ENCODE results near the gene MRPL57.

DNA sequence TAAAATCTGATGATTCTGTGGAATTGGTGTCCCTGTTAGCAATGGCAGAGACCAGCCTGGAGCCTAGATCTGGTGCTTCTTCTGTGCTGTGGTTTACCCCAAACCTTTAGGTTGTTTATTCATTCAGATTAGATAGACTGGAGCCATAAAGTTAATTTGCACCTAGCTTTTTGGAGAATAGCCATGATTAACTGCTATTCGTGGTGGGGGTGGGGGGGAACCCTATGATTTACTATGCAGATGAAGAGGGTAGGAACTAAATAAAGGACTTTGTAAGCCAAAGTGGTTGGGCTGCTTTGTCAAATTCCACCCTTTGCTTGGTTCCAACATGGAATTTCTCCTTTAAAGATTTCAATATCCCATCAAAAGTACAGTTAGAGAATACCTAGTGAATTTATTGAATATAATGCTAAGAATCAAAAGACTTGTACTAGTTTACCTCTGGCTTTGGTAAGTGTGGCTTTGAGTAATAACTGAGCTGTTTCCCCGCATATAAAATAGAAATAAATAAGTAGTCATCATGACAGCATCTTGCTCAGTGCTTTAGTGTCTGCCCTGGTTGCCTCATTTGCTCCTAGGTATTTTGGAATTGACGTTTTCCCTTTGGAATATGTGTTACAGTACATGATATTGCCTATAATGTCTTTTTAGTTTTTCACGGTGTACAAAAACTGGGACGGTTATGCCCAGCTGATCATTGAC lies 27.8 kb upstream of the MRPL57 start:
- TF ChIP-seq, protein P1, sequence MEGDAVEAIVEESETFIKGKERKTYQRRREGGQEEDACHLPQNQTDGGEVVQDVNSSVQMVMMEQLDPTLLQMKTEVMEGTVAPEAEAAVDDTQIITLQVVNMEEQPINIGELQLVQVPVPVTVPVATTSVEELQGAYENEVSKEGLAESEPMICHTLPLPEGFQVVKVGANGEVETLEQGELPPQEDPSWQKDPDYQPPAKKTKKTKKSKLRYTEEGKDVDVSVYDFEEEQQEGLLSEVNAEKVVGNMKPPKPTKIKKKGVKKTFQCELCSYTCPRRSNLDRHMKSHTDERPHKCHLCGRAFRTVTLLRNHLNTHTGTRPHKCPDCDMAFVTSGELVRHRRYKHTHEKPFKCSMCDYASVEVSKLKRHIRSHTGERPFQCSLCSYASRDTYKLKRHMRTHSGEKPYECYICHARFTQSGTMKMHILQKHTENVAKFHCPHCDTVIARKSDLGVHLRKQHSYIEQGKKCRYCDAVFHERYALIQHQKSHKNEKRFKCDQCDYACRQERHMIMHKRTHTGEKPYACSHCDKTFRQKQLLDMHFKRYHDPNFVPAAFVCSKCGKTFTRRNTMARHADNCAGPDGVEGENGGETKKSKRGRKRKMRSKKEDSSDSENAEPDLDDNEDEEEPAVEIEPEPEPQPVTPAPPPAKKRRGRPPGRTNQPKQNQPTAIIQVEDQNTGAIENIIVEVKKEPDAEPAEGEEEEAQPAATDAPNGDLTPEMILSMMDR (IDR thresholded peaks at IDR 0.05; ENCODE audit: low read length), result no peak
- TF ChIP-seq EZH2 (IDR thresholded peaks at IDR 0.05; ENCODE audit: borderline replicate concordance, low read length), result no peak
